Activated CD8-positive, alpha-beta memory T cell treated with anti-CD3 and anti-CD28 coated beads, Interleukin-2, amount 50 U/mL, for 48 hours (primary cell): Measurements from ENCODE around the gene BRPF1.
"Not testable (repeated sequence)": the region's sequence is repeated elsewhere in the genome, so short reads cannot be mapped to it uniquely, and the experiment has no call there.

ENCODE experiments used
- DNase-seq: peaks from one replicate; pipeline ENCODE4 v3.0.0-alpha.2; 2020

BRPF1 gene

GRCh38 chr3:9770276-9770812, 38.8 kb downstream of the BRPF1 start:
- DNase-seq = no peak

- not testable (repeated sequence) for DNase-seq
These were observed 39.5 kb downstream of the BRPF1 start for GRCh38 chr3:9771007-9771406.

- DNase-seq = no peak
These were observed 45.6 kb downstream of the BRPF1 start for GRCh38 chr3:9776896-9777693.

GRCh38 chr3:9777694-9778021, 46.1 kb downstream of the BRPF1 start:
- DNase-seq = no peak

- DNase-seq = peak; percentile 73
These were observed 46.9 kb downstream of the BRPF1 start for GRCh38 chr3:9778143-9779074.

- DNase-seq = no peak
These were observed 47.6 kb downstream of the BRPF1 start for GRCh38 chr3:9779075-9779593.

GRCh38 chr3:9779721-9780457, 48.4 kb downstream of the BRPF1 start:
- peak; percentile 76 for DNase-seq

GRCh38 chr3:9780458-9780812, 48.9 kb downstream of the BRPF1 start:
- DNase-seq = no peak

- no peak for DNase-seq
These were observed 49.4 kb downstream of the BRPF1 start for GRCh38 chr3:9780910-9781309.

- no peak for DNase-seq
These were observed 50.0 kb downstream of the BRPF1 start for GRCh38 chr3:9781551-9781950.

GRCh38 chr3:9781978-9782603, 50.6 kb downstream of the BRPF1 start:
- DNase-seq = no peak

GRCh38 chr3:9782770-9783169, 51.2 kb downstream of the BRPF1 start:
- no peak for DNase-seq

GRCh38 chr3:9783954-9784353, 52.4 kb downstream of the BRPF1 start:
- no peak for DNase-seq

GRCh38 chr3:9784965-9785364, 53.4 kb downstream of the BRPF1 start:
- no peak for DNase-seq

GRCh38 chr3:9785602-9786001, 54.1 kb downstream of the BRPF1 start:
- no peak for DNase-seq

GRCh38 chr3:9786209-9786739, 54.7 kb downstream of the BRPF1 start:
- no peak for DNase-seq

- no peak for DNase-seq
These were observed 55.5 kb downstream of the BRPF1 start for GRCh38 chr3:9786825-9787669.

- DNase-seq = no peak
These were observed 56.2 kb downstream of the BRPF1 start for GRCh38 chr3:9787714-9788113.

GRCh38 chr3:9791127-9791526, 59.6 kb downstream of the BRPF1 start:
- no peak for DNase-seq

- DNase-seq = no peak
These were observed 60.4 kb downstream of the BRPF1 start for GRCh38 chr3:9791790-9792404.
